GM21367 (cell line): ENCODE results near the gene C10orf71.

Experiments used
- ATAC-seq: cut with Tn5 transposase; IDR thresholded peaks from one replicate; pipeline ENCODE4 v1.9.1; 2021; ENCODE audit not compliant: unreplicated experiment

C10orf71 gene

DNA sequence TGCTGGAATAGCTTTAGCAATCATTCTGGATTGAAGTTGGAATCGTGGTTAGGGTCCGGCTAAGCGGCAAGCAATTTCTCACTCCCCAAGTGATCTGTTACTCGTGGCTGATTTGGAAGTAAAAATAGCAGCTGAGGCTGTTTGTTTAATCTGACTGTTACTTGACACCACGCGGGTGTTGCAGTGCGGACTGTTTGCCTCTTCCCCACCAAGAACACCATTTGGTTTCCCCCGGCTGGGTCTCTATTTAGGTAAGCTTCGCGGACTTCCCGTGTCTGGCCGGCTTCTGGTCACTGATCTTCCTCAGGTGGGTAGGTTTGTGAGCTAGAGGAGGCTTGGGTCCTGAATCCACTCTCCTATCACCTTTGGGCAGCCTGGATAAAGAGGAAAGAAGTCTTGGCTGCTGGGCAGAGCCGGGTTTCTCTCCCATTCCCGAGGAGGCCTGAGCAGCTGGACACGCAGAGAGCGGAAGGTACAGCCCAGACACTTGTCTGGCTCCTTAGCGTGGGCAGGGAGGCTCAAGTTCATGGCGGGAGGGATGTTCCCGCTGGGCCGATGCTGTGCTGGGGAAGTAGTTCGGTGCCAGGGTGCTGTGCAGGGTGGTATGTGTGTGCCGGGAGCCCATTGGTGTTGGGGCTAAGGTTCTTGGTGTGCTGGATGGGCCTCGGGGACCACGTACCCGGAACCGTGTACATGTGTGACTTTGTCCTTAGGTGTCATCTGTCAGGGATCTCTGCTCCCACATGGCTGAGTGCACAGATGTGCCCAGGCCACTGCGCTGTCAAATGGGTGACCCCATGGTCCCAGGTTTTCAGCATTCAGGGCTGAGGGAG, at the start of gene C10orf71:
C10orf71 (plus strand) TSS at position 188 of the 833 bp plus-strand sequence. CDS start 23,376 bp downstream, outside the sequence.
- no peak for ATAC-seq

DNA sequence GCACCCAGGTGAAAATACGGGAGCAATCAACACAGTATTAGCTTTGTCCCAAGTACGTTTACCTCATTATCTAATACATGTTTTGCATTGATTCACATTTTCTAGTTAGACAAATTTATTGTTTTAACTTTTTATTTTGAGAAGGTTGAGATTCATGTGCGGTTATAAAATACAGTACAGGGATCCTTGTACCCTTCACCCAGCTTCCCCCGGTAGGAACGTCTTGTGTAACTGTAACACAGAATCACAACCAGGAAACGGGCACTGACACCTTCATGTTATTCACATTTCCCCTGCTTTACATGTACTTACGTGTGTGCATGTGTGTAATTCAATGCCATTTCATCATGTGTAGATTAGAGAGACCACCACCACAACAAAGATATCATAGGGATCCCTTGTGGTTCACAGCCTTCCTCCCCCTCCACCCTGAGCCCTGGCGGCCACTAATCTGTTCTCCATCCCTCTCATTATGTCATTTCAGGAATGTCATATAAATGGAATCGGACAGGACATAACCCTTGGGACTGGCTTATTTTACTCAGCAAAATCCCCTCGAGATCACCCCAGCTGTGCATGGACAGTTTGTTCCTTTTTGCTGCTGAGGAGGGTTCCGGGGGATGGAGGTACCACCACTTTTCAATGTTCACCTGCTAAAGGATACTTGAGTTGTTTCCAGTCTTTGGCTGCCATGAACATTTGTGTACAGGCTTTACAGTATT, 46.5 kb upstream of the C10orf71 start:
- ATAC-seq: no peak

DNA sequence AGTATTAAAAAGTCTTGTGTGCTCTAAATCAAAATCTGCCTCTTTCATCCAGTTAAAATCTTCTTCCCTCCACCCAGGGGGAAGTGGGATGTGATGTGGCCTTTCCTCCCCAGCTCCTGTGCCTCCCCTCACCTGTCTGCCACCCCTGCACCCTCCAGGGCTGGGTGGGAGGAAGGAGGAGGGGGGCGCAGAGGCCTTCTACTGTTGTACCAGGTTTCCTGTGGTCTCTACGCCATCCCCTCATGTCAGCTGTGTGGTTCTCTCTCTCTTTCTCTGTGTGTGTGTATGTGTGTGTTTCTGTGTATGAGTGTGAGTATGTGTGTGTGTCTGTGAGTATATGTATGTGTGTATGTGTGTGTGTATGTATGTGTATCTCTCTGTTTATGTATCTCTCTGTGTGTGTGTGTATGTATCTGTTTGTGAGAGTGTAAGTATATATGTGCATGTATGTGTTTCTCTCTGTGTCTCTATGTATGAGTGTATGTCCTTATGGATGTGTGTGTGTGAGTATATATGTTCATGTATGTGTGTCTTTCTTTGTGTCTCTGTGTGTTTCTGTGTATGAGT, 45.5 kb upstream of the C10orf71 start:
- no peak for ATAC-seq

DNA sequence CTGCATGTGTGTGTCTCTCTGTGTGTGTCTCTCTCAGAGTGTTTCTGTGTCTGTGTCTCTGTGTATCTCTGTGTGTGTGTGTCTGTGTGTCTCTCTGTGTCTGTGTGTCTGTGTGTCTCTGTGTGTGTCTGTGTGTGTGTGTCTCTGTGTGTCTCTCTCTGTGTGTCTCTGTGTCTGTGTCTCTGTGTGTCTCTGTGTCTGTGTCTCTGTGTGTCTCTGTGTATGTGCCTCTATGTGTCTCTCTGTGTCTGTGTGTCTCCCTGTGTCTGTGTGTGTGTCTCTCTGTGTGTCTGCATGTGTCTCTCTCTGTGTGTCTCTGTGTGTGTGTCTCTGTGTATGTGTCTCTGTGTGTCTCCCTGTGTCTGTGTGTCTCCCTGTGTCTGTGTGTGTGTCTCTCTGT, 44.8 kb upstream of the C10orf71 start:
- ATAC-seq: no peak

- ATAC-seq: no peak
Measured at GRCh38 chr10:49254556-49255318, 44.2 kb upstream of the C10orf71 start.

GRCh38 chr10:49255883-49256282, 43.1 kb upstream of the C10orf71 start:
- no peak for ATAC-seq

DNA sequence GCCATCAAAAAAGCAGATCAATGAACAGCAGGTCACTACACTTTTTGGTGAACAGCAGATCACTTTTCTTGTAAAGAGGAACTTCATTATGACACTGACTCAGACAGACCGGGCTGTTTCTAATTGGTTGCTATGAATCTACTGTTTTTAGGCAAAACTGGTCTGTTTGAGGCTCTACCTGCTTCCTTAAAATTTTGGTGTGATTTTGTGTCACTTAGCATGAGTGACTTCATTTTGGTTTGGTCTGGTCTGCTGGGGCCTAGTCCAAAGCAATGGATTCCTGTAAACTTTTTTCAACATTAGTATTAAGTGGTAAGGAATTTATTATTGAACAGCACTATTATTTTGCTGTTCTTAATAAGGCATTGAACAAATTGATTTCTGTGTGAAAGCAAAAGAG, 41.8 kb upstream of the C10orf71 start:
- ATAC-seq: no peak

- no peak for ATAC-seq
Measured at GRCh38 chr10:49257626-49258349, 41.2 kb upstream of the C10orf71 start.

DNA sequence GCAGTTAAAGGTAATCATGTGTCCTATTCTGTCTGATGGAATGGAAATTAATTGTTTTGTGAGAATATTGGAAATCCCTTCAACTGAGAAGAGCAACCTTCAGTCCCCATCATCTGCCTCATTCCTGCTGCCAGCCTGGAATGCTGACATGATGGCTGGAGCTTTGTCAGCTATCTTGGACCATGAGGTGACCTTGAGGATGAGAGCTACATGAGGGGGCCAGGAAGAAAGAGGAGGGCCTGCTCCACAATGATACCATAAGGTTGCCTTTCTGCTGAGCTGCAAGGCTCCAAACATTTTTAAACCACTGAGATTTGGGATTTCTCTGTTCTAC, 40.7 kb upstream of the C10orf71 start:
- ATAC-seq: no peak

GRCh38 chr10:49260644-49261296, 38.2 kb upstream of the C10orf71 start:
- ATAC-seq: no peak

DNA sequence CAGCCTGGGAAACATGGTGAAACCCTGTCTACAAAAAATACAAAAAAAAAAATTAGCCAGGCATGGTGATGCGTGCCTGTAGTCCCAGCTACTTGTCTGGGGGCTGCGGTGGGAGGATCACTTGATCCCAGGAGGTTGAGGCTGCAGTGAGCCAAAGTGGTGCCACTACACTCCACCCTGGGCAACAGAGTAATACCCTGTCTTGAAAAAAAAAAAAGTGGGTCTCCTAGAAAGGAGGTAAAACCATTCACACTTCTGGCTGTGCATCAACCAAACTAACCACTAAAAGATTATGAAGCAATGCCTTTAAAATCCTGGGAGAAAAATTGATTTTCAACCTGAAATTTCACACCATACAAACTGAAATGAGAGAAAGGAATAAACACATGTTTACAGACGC, 35.4 kb upstream of the C10orf71 start:
- ATAC-seq: no peak

- ATAC-seq: no peak
Measured at GRCh38 chr10:49264177-49264677, 34.7 kb upstream of the C10orf71 start.

DNA sequence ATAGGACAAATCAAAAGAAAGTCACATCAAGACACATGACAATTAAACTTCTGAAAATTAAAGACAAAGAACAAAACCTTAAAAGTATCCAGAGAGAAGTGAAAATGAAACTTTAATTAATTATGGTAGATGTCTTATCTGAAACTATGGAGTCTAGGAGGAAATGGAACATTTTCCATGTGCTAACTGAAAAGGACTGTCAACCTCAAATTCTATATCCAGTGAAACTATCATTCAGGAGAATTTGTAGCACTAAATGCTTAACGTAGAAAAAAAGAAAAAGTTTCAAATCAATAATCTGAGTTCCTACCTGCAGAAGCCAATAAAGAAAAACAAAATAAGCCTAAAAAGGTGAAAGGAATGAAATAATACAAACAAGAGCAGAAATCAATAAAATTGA, 33.1 kb upstream of the C10orf71 start:
- ATAC-seq: no peak

GRCh38 chr10:49268185-49268584, 30.8 kb upstream of the C10orf71 start:
- ATAC-seq: no peak

DNA sequence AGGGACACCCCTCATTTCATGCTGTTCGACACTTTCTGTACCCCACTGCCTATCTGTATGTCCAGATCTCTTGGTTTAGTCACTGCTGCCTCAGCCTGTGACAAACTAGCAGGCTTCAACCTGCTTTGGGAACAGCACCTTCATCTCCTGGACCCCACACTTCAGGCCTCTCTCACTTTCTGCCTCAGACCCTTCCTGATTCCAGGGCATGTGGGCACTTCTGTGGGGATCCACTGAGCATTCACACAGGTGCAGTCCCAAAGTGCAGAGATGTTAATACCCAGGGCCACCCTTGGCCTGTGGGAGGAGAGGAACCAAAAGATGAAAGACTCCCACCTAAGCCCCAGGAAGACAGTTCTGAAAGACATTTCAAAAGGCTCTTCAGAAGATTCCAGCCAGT, 29.4 kb upstream of the C10orf71 start:
- ATAC-seq: no peak

DNA sequence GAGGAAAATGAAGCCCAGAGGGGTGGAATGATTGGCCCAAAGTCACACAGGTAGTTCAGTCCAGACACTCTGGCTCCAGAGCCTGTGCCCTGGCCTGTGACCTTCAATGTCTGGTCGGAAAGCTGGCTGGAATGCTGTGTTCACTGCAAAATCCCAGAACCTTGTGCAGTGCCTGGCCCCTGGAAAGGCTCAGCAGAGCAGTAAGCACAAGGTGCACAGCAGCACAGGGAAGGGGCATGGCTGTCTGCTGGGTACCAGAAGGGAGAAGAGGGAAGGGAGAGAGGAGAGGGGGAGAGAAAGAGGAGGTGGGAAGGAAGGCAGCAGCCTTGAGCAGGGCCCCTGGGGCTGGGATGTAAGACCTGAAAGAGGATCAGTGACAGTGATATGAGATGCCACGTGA, 28.4 kb upstream of the C10orf71 start:
- ATAC-seq: no peak

DNA sequence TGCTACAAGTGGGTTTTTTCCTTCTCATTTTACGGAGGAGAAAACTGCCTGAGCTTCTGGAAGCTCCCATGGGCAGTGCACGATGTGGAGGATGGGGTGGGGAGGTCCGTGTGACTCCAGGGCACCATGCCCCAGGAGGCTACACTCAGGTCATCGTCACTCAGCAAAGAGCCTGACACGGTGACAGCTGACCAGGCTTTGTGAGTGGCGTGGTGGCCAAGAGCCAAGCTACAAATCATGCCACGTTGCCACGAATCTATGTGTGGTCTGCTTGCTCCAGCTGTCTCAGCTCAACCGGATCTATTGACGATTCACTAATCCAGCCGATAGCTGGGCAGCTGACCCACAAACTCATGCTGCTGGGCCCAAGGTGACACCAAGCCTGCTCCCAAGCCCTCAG, 27.6 kb upstream of the C10orf71 start:
- ATAC-seq: no peak

GRCh38 chr10:49272251-49273081, 26.5 kb upstream of the C10orf71 start:
- no peak for ATAC-seq

DNA sequence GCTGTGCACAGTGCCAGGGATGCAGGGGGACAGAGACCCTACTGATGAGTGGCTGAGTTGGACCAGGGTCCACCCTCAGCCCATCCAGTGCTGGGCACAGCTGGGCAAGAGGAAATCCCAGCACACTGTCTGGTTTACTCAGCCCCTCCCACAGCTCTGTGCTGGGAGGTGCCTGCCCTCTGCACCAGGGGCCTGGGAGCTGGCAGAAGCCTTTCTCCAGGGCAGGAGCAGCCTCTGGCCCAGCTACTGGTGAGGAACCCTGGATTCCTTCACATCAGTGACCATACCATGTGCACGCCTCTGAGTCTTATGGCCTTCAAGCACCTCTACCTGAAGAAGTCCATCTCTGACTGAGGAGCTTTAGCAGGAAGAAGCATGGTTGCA, 25.9 kb upstream of the C10orf71 start:
- no peak for ATAC-seq
